Measurements from ENCODE around the gene BBC3.

- TF ChIP-seq PRDM15 (CRISPR knock-in tag; IDR thresholded peaks at IDR 0.05): no peak
- TF ChIP-seq KAT7 (CRISPR knock-in tag; IDR thresholded peaks at IDR 0.05; ENCODE audit: borderline replicate concordance): no peak
- TF ChIP-seq CTCF (IDR thresholded peaks at IDR 0.05): no peak
- TF ChIP-seq CBFB (CRISPR knock-in tag; IDR thresholded peaks at IDR 0.05; ENCODE audit: low read depth): no peak
- no peak for TF ChIP-seq USF2 (CRISPR knock-in tag; IDR thresholded peaks at IDR 0.05)
- no peak; the same call in 1 of the 2 replicates for TF ChIP-seq CREM (CRISPR knock-in tag; IDR thresholded peaks at IDR 0.05)
- TF ChIP-seq ATF2 (CRISPR knock-in tag; IDR thresholded peaks at IDR 0.05; ENCODE audit: borderline replicate concordance, low read depth): no peak
- no peak for TF ChIP-seq FOXP4 (CRISPR knock-in tag; IDR thresholded peaks at IDR 0.05)
- no peak for TF ChIP-seq ZSCAN18 (CRISPR knock-in tag; IDR thresholded peaks at IDR 0.05)
- peak; percentile 65; the same call in 1 of the 2 replicates for TF ChIP-seq ELF4 (CRISPR knock-in tag; IDR thresholded peaks at IDR 0.05; ENCODE audit: low read depth)
- TF ChIP-seq SMAD3 (CRISPR knock-in tag; IDR thresholded peaks at IDR 0.05; ENCODE audit: borderline replicate concordance): no peak
- TF ChIP-seq TP53 (CRISPR knock-in tag; IDR thresholded peaks at IDR 0.05): no peak
Observed at GRCh38 chr19:47225746-47226425, 5.1 kb downstream of the BBC3 start.

All from WTC11 (cell line).